ENCODE results near the gene PAX1.

DNA sequence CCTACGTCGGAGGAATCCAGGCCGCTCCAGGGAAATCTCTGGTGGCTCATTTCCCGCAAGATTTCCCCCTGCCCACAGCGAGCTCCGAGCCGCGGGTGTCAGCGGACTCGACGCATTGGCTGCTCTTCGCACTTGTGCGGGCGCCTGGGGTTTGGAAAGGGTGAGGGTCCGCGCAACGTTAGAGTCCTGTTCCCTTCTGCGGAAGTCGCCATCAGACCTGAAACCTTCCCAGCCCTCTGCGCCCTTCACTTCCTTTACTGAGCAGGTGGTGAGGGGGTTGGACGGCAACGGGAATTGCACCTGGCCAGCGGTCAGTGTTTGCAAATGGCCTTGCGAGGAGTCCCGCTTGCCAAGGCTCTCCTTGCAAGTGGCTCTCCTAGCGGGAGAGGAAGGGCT is 8.4 kb downstream of the PAX1 start:
- no peak for TF ChIP-seq BHLHE40 (IDR thresholded peaks at IDR 0.05; ENCODE audit: borderline replicate concordance)
- no peak for TF ChIP-seq FOXK2 (IDR thresholded peaks at IDR 0.05)
- TF ChIP-seq SUZ12 (IDR thresholded peaks at IDR 0.05), result no peak
- TF ChIP-seq SP1 (IDR thresholded peaks at IDR 0.05), result no peak
- TF ChIP-seq, protein P1, sequence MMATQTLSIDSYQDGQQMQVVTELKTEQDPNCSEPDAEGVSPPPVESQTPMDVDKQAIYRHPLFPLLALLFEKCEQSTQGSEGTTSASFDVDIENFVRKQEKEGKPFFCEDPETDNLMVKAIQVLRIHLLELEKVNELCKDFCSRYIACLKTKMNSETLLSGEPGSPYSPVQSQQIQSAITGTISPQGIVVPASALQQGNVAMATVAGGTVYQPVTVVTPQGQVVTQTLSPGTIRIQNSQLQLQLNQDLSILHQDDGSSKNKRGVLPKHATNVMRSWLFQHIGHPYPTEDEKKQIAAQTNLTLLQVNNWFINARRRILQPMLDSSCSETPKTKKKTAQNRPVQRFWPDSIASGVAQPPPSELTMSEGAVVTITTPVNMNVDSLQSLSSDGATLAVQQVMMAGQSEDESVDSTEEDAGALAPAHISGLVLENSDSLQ (IDR thresholded peaks at IDR 0.05), result no peak
- TF ChIP-seq FOXM1 (IDR thresholded peaks at IDR 0.05; ENCODE audit: borderline replicate concordance), result no peak
- no peak for TF ChIP-seq ARNT (IDR thresholded peaks at IDR 0.05)
- no peak for TF ChIP-seq ZNF384 (IDR thresholded peaks at IDR 0.05)
- TF ChIP-seq L3MBTL2 (conservative IDR thresholded peaks at IDR 0.05), result no peak
- no peak for TF ChIP-seq ELF4 (IDR thresholded peaks at IDR 0.05)
- no peak for TF ChIP-seq HDGF (IDR thresholded peaks at IDR 0.05; ENCODE audit: borderline replicate concordance)

Data from HEK293T (cell line).